DND-41 (cell line): ENCODE data around the gene FLRT1.

Source experiments
- CTCF ChIP-seq: IDR thresholded peaks from 2 replicates; pipeline ENCODE4 v1.5.1; 2012; ENCODE audit warnings: borderline replicate concordance, low read length, moderate library complexity, mild to moderate bottlenecking; ENCODE audit not compliant: poor library complexity, severe bottlenecking; ENCODE audit errors: extremely low read depth
- EZH2 ChIP-seq: IDR thresholded peaks from 3 replicates; pipeline ENCODE4 v1.6.1; 2012; ENCODE audit warnings: borderline replicate concordance, low read depth, mild to moderate bottlenecking, moderate library complexity, low read length, inconsistent platforms; ENCODE audit not compliant: severe bottlenecking

DNA sequence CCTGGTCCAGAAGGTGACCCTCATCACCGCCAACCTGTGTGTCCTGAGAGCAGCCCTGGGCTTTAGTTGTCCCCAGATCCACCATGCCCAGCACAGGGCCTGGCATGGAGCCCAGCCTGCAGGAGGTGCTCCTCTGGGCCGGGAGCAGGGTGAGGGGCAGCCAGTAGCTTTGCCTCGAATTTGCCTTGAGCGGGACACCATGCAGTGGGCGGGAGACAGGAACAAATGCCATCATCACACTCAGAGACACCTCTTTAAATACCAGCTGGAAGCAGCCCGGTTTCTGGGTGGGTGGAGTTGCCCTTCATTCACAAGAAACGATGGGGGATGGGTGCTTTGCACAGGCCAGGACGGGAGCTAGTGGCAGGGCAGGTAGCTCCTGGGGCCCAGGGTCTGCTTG, 19.3 kb downstream of the FLRT1 start:
- no peak for TF ChIP-seq CTCF
- no peak for TF ChIP-seq EZH2
